RWPE1 (cell line): ENCODE results near the gene GRID1.

ENCODE experiments used
- CTCF ChIA-PET: fragments of 350-600 bp; sonication (Branson Sonifier 250); formaldehyde crosslinking; extraction: SDS; loops from one replicate; lab custom pipeline; 2021; lab: Yijun Ruan, JAX
- POLR2A ChIA-PET: fragments of 400-600 bp; formaldehyde crosslinking; extraction: SDS; loops from one replicate; lab custom pipeline; 2020; ENCODE audit warnings: antibody characterized with exemption; ENCODE audit not compliant: low non-redundant PET; lab: Yijun Ruan, JAX
- DNase-seq: peaks from one replicate; pipeline ENCODE4 v3.0.0; 2012; ENCODE audit warnings: low spot score
- H3K27ac ChIP-seq: fragments of 450-650 bp; 2 replicates; pipeline ENCODE4 v1.5.1; 2017
- TF ChIP-seq, protein P1 (sequence below): fragments of 450-650 bp; conservative IDR thresholded peaks from 2 replicates; pipeline ENCODE4 v1.5.1; 2017; ENCODE audit warnings: low read depth, mild to moderate bottlenecking

The GRID1 gene

DNA sequence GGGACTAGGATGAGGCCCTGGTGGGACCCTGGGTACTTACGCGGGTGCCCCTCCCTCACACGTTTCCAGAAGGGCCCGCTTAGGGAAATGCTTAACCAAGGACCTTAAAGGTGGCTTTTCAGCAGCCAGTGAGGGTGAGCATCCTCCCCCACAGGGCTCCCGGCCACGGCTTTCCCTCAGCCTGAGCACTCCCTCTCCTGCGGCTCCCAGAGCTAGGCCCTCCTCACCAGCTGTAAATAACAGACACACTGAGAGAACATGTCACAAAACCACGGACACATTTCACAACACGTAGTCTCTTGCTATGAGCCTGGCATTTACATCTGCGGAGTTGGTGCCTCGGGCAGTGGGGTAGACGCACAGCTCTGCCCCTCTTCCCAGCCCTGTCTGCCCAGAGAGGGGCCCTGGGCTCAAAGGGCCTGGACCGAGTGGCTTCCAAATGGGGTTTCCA is 25.2 kb downstream of the GRID1 start:
- ChIA-PET CTCF (no interaction called here), POLR2A (no interaction called here)
- no peak overlapping the region for H3K27ac ChIP-seq
- no peak for DNase-seq
- TF ChIP-seq, protein P1, sequence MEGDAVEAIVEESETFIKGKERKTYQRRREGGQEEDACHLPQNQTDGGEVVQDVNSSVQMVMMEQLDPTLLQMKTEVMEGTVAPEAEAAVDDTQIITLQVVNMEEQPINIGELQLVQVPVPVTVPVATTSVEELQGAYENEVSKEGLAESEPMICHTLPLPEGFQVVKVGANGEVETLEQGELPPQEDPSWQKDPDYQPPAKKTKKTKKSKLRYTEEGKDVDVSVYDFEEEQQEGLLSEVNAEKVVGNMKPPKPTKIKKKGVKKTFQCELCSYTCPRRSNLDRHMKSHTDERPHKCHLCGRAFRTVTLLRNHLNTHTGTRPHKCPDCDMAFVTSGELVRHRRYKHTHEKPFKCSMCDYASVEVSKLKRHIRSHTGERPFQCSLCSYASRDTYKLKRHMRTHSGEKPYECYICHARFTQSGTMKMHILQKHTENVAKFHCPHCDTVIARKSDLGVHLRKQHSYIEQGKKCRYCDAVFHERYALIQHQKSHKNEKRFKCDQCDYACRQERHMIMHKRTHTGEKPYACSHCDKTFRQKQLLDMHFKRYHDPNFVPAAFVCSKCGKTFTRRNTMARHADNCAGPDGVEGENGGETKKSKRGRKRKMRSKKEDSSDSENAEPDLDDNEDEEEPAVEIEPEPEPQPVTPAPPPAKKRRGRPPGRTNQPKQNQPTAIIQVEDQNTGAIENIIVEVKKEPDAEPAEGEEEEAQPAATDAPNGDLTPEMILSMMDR, result no peak

DNA sequence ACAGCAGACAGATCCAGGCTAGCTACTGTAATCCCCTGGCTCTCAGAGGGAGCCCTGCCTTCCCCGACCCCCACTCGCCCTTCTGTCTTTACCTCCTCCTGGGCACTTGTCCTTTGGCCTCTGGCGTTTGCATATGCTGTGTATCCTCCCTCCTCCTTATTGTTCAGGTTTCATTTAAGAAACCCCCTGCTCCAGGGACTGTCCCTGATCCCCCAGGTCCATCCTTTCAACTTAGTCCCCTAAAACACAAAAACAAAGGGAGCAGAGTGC is 25.7 kb downstream of the GRID1 start:
- H3K27ac ChIP-seq, result no peak overlapping the region
- TF ChIP-seq, protein P1, result no peak
- CTCF ChIA-PET, result no interaction called here
- POLR2A ChIA-PET, result no interaction called here
- no peak for DNase-seq

DNA sequence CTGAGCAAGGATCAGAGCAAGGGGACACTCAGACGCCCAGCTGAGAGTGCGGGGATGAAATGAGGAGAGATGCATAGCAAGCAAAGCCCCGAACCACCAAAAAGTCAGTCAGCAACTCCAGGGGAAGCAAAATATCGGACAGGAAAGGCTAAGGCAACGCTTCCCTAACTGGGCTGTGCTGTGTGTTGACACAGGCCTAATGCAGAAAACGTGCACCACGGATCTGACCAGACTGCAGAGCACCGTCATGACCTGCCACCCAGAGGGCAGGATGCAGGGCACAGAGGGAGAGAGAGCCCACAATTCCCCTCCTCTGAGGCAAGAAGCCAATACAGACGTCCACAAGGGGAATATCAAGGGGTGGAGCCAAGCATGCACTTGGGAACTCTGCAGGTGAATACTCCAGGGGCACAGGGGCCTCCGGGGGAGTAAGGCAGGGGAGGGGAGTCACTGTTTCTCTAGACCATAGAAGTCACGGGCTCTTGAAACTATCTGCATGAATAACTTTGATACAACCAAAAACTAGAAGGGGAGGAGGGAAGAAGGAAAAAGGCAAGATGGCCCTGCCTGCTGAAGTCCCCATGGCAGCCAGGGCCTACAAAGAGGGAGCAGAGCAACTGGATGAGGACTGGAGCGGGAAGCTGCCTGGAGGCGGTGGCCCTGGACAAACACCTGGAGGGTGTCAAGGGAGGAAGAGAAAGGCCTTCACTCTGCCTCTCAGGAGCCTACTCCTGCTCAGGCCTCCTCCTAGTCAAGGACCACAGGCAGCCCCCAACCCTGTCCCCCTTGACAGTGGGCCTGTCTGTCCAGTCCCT is 26.2 kb downstream of the GRID1 start:
- no peak overlapping the region for H3K27ac ChIP-seq
- TF ChIP-seq, protein P1, result no peak
- ChIA-PET CTCF (no interaction called here), POLR2A (no interaction called here)
- DNase-seq, result no peak

DNA sequence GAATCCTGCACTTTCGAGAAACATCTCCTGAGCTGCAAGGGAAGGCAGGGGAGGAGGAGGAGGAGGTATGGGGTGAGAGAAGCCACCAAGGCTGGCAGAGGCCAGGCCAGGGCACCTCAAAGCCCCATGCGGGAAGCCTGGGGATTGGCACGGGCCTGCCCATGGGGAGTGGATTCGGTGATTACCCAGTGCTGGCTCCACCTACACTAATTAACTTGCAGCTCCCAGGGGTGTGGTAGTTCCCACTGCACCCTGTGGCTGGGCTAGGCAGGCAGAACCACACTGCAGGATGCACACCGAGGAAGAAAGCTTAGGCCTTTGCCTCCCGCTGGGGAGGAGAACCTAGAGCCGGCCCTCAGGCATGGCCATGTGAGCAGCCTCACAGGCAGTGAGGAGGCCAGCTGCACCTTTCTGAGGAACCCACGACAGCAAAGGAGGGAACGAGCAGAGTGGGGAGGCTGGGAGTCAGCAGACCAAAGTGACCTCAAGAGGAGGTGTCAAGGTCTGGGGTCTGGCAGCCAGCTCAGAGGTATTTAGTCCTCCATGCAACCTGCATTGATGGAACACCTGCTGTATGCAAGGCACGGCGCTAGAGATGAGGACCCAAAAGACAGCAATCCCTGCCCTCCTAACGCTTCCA is 27.2 kb downstream of the GRID1 start:
- H3K27ac ChIP-seq, result no peak overlapping the region
- ChIA-PET CTCF (interaction anchor here (0.6 kb wide), 1 partner anchor 1018 kb away, joined by 3 read pairs; no protein-coding TSS in a partner anchor), POLR2A (no interaction called here)
- TF ChIP-seq, protein P1, result no peak
- DNase-seq, result no peak

DNA sequence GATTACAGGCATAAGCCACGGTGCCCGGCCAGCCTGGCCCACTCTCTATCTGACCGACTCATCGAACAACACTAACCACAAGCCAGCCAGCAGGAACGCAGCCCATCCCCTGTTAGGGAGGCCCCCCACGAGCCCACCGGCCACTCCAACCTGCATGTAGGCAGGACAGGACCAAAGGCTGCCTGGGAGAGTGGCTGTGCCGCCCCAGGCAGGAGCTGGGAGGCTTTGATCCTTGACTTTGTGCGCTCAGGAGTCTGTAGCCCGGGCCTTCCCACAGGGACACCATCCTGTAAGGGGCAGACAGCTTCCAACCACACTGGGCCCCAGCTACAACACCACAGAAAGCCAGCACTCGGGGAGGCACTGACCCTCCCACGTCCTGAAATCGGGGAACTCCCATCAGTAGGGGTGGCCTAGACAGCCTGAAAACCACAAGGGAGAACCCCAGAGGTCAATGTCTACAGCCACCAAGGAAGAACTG is 29.4 kb downstream of the GRID1 start:
- ChIA-PET POLR2A (no interaction called here), CTCF (interaction anchor here (0.6 kb wide), 1 partner anchor 229 kb away, joined by 6 read pairs; no protein-coding TSS in a partner anchor)
- DNase-seq, result no peak
- H3K27ac ChIP-seq, result no peak overlapping the region
- TF ChIP-seq, protein P1, result no peak

DNA sequence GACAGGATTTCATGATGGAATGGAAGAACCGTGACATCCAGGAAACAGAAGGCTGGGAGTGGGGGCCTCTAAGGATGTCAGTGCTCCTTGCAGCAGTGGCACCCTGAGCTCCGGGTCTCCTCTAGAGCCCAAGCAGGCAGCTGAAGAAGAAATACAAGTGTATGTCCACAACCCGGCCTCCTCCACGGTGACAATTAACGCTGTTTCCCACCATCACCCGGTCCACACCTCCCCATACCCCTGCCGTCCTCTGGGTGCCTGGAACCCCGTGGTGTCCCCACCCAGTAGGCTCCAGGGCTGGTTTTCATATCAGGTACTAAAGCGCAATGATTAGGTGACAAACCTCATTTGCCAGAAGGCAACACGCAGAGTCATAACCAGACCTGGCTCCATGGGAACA is 30.3 kb downstream of the GRID1 start:
- POLR2A ChIA-PET, result no interaction called here
- no peak for DNase-seq

More for the DNA sequence above, 30.3 kb downstream of the GRID1 start:
- TF ChIP-seq, protein P1, result no peak
- H3K27ac ChIP-seq, result no peak overlapping the region
- CTCF ChIA-PET, result interaction anchor here (0.6 kb wide), 1 partner anchor 200 kb away, joined by 6 read pairs; no protein-coding TSS in a partner anchor
